SK-N-SH treated with all-trans-retinoic acid at 6 μM for 48 hours (cell line): Measurements from ENCODE around the gene PIEZO1.

Experiments used
- ATAC-seq: fragments of 200-7000 bp; cut with Tn5 transposase; 3 replicates; pipeline ENCODE4 v1.9.1; 2020; ENCODE audit warnings: mild to moderate bottlenecking, moderate library complexity
- BACH2 ChIP-seq: fragments of 250-450 bp; sonication (Bioruptor Pico); IDR thresholded peaks from 2 replicates; pipeline ENCODE4 v1.9.0; 2021; ENCODE audit warnings: mild to moderate bottlenecking, borderline replicate concordance
- CREB5 ChIP-seq: fragments of 250-450 bp; sonication (Bioruptor Pico); IDR thresholded peaks from 2 replicates; pipeline ENCODE4 v1.5.1; 2020; ENCODE audit warnings: low read depth, mild to moderate bottlenecking, moderate library complexity
- CSDC2 ChIP-seq: fragments of 250-450 bp; sonication (Bioruptor Pico); IDR thresholded peaks from 2 replicates; pipeline ENCODE4 v1.5.0; 2020; ENCODE audit warnings: mild to moderate bottlenecking, moderate library complexity
- CSRNP3 ChIP-seq: fragments of 250-450 bp; sonication (Bioruptor Pico); IDR thresholded peaks from 2 replicates; pipeline ENCODE4 v1.5.1; 2021; ENCODE audit warnings: mild to moderate bottlenecking, moderate library complexity
- ESRRG ChIP-seq: fragments of 250-450 bp; sonication (Bioruptor Pico); IDR thresholded peaks from 2 replicates; pipeline ENCODE4 v1.6.1; 2021; ENCODE audit warnings: mild to moderate bottlenecking
- GLIS3 ChIP-seq: fragments of 250-450 bp; sonication (Bioruptor Pico); IDR thresholded peaks from 2 replicates; pipeline ENCODE4 v1.5.0; 2020; ENCODE audit warnings: mild to moderate bottlenecking, moderate library complexity
- OSR1 ChIP-seq: fragments of 250-450 bp; sonication (Bioruptor Pico); IDR thresholded peaks from 2 replicates; pipeline ENCODE4 v1.8.0; 2022; ENCODE audit warnings: moderate library complexity, mild to moderate bottlenecking, inconsistent platforms
- PATZ1 ChIP-seq: fragments of 250-450 bp; sonication (Bioruptor Pico); IDR thresholded peaks from 2 replicates; pipeline ENCODE4 v1.8.0; 2020; ENCODE audit warnings: mild to moderate bottlenecking, moderate library complexity, borderline replicate concordance
- POU6F1 ChIP-seq: fragments of 250-450 bp; sonication (Bioruptor Pico); IDR thresholded peaks from 2 replicates; pipeline ENCODE4 v1.8.0; 2021; ENCODE audit warnings: low read depth, mild to moderate bottlenecking, moderate library complexity, borderline replicate concordance
- PPARA ChIP-seq: fragments of 250-450 bp; sonication (Bioruptor Pico); IDR thresholded peaks from 2 replicates; pipeline ENCODE4 v1.5.0; 2020; ENCODE audit warnings: mild to moderate bottlenecking, borderline replicate concordance
- RARB ChIP-seq: fragments of 250-450 bp; sonication (Bioruptor Pico); IDR thresholded peaks from 2 replicates; pipeline ENCODE4 v1.8.0; 2021; ENCODE audit warnings: mild to moderate bottlenecking, moderate library complexity
- TOX ChIP-seq: fragments of 250-450 bp; sonication (Bioruptor Pico); IDR thresholded peaks from 2 replicates; pipeline ENCODE4 v1.8.0; 2021; ENCODE audit warnings: mild to moderate bottlenecking, moderate library complexity, borderline replicate concordance
- ZC3H10 ChIP-seq: fragments of 250-450 bp; sonication (Bioruptor Pico); IDR thresholded peaks from 2 replicates; pipeline ENCODE4 v1.5.1; 2021; ENCODE audit warnings: mild to moderate bottlenecking, moderate library complexity
- ZFP3 ChIP-seq: fragments of 250-450 bp; sonication (Bioruptor Pico); IDR thresholded peaks from 2 replicates; pipeline ENCODE4 v1.5.0; 2020; ENCODE audit warnings: mild to moderate bottlenecking, moderate library complexity
- ZFP30 ChIP-seq: fragments of 450-650 bp; formaldehyde crosslinking; IDR thresholded peaks from 2 replicates; pipeline ENCODE4 v1.5.0; 2022; ENCODE audit warnings: mild to moderate bottlenecking, moderate library complexity
- ZNF565 ChIP-seq: fragments of 450-650 bp; formaldehyde crosslinking; conservative IDR thresholded peaks from 2 replicates; pipeline ENCODE4 v1.5.0; 2020; ENCODE audit warnings: low read depth, mild to moderate bottlenecking, moderate library complexity
- ZNF70 ChIP-seq: fragments of 450-650 bp; formaldehyde crosslinking; IDR thresholded peaks from 2 replicates; pipeline ENCODE4 v1.5.0; 2020; ENCODE audit warnings: mild to moderate bottlenecking, moderate library complexity
- ZNF8 ChIP-seq: fragments of 450-650 bp; formaldehyde crosslinking; IDR thresholded peaks from 2 replicates; pipeline ENCODE4 v1.5.0; 2020; ENCODE audit warnings: mild to moderate bottlenecking, moderate library complexity

Gene PIEZO1

GRCh38 chr16:88813269-88814143 lies 28.5 kb upstream of the PIEZO1 start:
- ATAC-seq, result no peak
- TF ChIP-seq ESRRG (CRISPR knock-in tag) (no peak), PPARA (no peak), ZFP3 (no peak), POU6F1 (CRISPR knock-in tag) (no peak), OSR1 (CRISPR knock-in tag) (no peak), PATZ1 (CRISPR knock-in tag) (no peak), ZFP30 (CRISPR knock-in tag) (no peak), CSRNP3 (CRISPR knock-in tag) (no peak), BACH2 (no peak), ZNF70 (CRISPR knock-in tag) (no peak), TOX (CRISPR knock-in tag) (no peak), CSDC2 (CRISPR knock-in tag) (no peak)

GRCh38 chr16:88812513-88813268 lies 27.7 kb upstream of the PIEZO1 start:
- TF ChIP-seq CREB5 (CRISPR knock-in tag) (no peak), ESRRG (CRISPR knock-in tag) (no peak), BACH2 (no peak), ZNF8 (CRISPR knock-in tag) (no peak)
- no peak for ATAC-seq

- ATAC-seq, result peak; percentile 78
- TF ChIP-seq ZNF70 (CRISPR knock-in tag), result no peak
- no peak for TF ChIP-seq OSR1 (CRISPR knock-in tag)
- no peak for TF ChIP-seq ZC3H10 (CRISPR knock-in tag)
- TF ChIP-seq ZNF8 (CRISPR knock-in tag), result no peak
- no peak for TF ChIP-seq TOX (CRISPR knock-in tag)
- TF ChIP-seq ZNF565 (CRISPR knock-in tag), result no peak
- TF ChIP-seq CSRNP3 (CRISPR knock-in tag), result no peak
- TF ChIP-seq CREB5 (CRISPR knock-in tag), result no peak
- TF ChIP-seq GLIS3 (CRISPR knock-in tag), result no peak
- TF ChIP-seq RARB, result no peak
- no peak for TF ChIP-seq ZFP30 (CRISPR knock-in tag)
- TF ChIP-seq ESRRG (CRISPR knock-in tag), result no peak
- no peak for TF ChIP-seq ZFP3
- TF ChIP-seq PATZ1 (CRISPR knock-in tag), result no peak
- no peak for TF ChIP-seq BACH2
Measured at GRCh38 chr16:88811769-88812512, 26.9 kb upstream of the PIEZO1 start, which contains the start of gene APRT. Gene APRT (minus strand): TSS chr16:88811928. CDS start chr16:88811899, 29 bp downstream.
